Stimulated activated CD4-positive, alpha-beta T cell treated with anti-CD3 and anti-CD28 coated beads, Interleukin-1b, Interleukin-23, amount 100 ng/mL, for 24 hours (primary cell): ENCODE results near the gene ADAMTS15.

Experiments used
- DNase-seq, 4 experiments: peaks; one replicate each; pipeline ENCODE4 v3.0.0-alpha.2; 2020; ENCODE audit warnings: low read depth in 4 of 4, low spot score in 1 of 4

ADAMTS15 gene

GRCh38 chr11:130448416-130449309 is at the start of gene ADAMTS15:
Gene ADAMTS15, plus strand, starts transcription at chr11:130448645. Its CDS starts 329 bp downstream, at chr11:130448974.
- peak in 2 of 4 experiments; percentile 13 to 26 for DNase-seq

GRCh38 chr11:130399196-130399595 is 49.2 kb upstream of the ADAMTS15 start:
- DNase-seq: no peak

GRCh38 chr11:130400781-130401483 is 47.5 kb upstream of the ADAMTS15 start:
- no peak for DNase-seq

- DNase-seq: no peak
These were observed 45.9 kb upstream of the ADAMTS15 start for GRCh38 chr11:130402570-130402969.

- no peak for DNase-seq
These were observed 45.1 kb upstream of the ADAMTS15 start for GRCh38 chr11:130403271-130403804.

- no peak for DNase-seq
These were observed 44.5 kb upstream of the ADAMTS15 start for GRCh38 chr11:130403967-130404366.

- DNase-seq: no peak
These were observed 43.7 kb upstream of the ADAMTS15 start for GRCh38 chr11:130404727-130405126.

- DNase-seq: no peak
These were observed 43.0 kb upstream of the ADAMTS15 start for GRCh38 chr11:130405428-130405827.

- DNase-seq: no peak
These were observed 40.5 kb upstream of the ADAMTS15 start for GRCh38 chr11:130407978-130408377.

- no peak for DNase-seq
These were observed 40.0 kb upstream of the ADAMTS15 start for GRCh38 chr11:130408401-130408890.

- DNase-seq: no peak
These were observed 39.5 kb upstream of the ADAMTS15 start for GRCh38 chr11:130408901-130409300.

- no peak for DNase-seq
These were observed 38.7 kb upstream of the ADAMTS15 start for GRCh38 chr11:130409594-130410388.

- no peak for DNase-seq
These were observed 37.2 kb upstream of the ADAMTS15 start for GRCh38 chr11:130411223-130411622.

GRCh38 chr11:130413405-130414106 is 34.9 kb upstream of the ADAMTS15 start:
- DNase-seq: no peak

GRCh38 chr11:130414107-130415080 is 34.1 kb upstream of the ADAMTS15 start:
- no peak for DNase-seq

GRCh38 chr11:130415731-130416529 is 32.5 kb upstream of the ADAMTS15 start:
- no peak for DNase-seq

GRCh38 chr11:130416530-130416882 is 31.9 kb upstream of the ADAMTS15 start:
- no peak for DNase-seq

GRCh38 chr11:130416906-130417305 is 31.5 kb upstream of the ADAMTS15 start:
- no peak for DNase-seq
